ENCODE results near the gene ADAMTS2. TPM values are rescaled to one million over a fixed set of nuclear protein-coding genes. Genes with fewer than 3 reads are reported as not detected.

Gene ADAMTS2
- total RNA-seq, 2 donors from 2014 or later = not detected

GRCh38 chr5:179209359-179210150 lies 135.7 kb downstream of the ADAMTS2 start:
- DNase-seq (ENCODE audit: low spot score in 2 of 2) (no peak), ATAC-seq (no peak)
- no peaks in the 10 kb centered on the region for H3K36me3 Mint-ChIP-seq

GRCh38 chr5:179208706-179209358 lies 136.4 kb downstream of the ADAMTS2 start:
- no peak overlapping the region for H3K27ac Mint-ChIP-seq
- DNase-seq (ENCODE audit: low spot score in 2 of 2) (no peak), ATAC-seq (no peak)
- H3K9me3 Mint-ChIP-seq = no peaks in the 10 kb centered on the region
- no peaks in the 10 kb centered on the region for H3K36me3 Mint-ChIP-seq

More at GRCh38 chr5:179209359-179210150, 135.7 kb downstream of the ADAMTS2 start:
- Mint-ChIP-seq H3K27ac (no peak overlapping the region), H3K9me3 (no peaks in the 10 kb centered on the region)

- DNase-seq (ENCODE audit: low spot score in 2 of 2) (no peak), ATAC-seq (no peak)
- no peaks in the 10 kb centered on the region for H3K9me3 Mint-ChIP-seq
- H3K27ac Mint-ChIP-seq = no peak overlapping the region
- no peaks in the 10 kb centered on the region for H3K36me3 Mint-ChIP-seq
Measured at GRCh38 chr5:179207920-179208705, 137.1 kb downstream of the ADAMTS2 start.

GRCh38 chr5:179207470-179207869 lies 137.8 kb downstream of the ADAMTS2 start:
- H3K27ac Mint-ChIP-seq = no peak overlapping the region
- ATAC-seq (no peak), DNase-seq (ENCODE audit: low spot score in 2 of 2) (no peak)
- H3K36me3 Mint-ChIP-seq = no peaks in the 10 kb centered on the region
- no peaks in the 10 kb centered on the region for H3K9me3 Mint-ChIP-seq

- ATAC-seq (no peak), DNase-seq (ENCODE audit: low spot score in 2 of 2) (no peak)
- H3K9me3 Mint-ChIP-seq = no peaks in the 10 kb centered on the region
- H3K36me3 Mint-ChIP-seq = no peaks in the 10 kb centered on the region
- H3K27ac Mint-ChIP-seq = no peak overlapping the region
Measured at GRCh38 chr5:179206366-179206765, 138.9 kb downstream of the ADAMTS2 start.

GRCh38 chr5:179205277-179205676 lies 140.0 kb downstream of the ADAMTS2 start:
- H3K27ac Mint-ChIP-seq = no peak overlapping the region

GRCh38 chr5:179204572-179204971 lies 140.7 kb downstream of the ADAMTS2 start:
- Mint-ChIP-seq H3K27ac (no peak overlapping the region), H3K36me3 (no peaks in the 10 kb centered on the region), H3K9me3 (no peaks in the 10 kb centered on the region)
- DNase-seq (ENCODE audit: low spot score in 2 of 2) (no peak), ATAC-seq (no peak)

More at GRCh38 chr5:179205277-179205676, 140.0 kb downstream of the ADAMTS2 start:
- no peak for ATAC-seq
- no peak for DNase-seq (ENCODE audit: low spot score in 2 of 2)
- no peaks in the 10 kb centered on the region for H3K9me3 Mint-ChIP-seq
- H3K36me3 Mint-ChIP-seq = no peaks in the 10 kb centered on the region

- ATAC-seq (no peak), DNase-seq (ENCODE audit: low spot score in 2 of 2) (no peak)
- no peaks in the 10 kb centered on the region for H3K9me3 Mint-ChIP-seq
- H3K27ac Mint-ChIP-seq = no peak overlapping the region
- H3K36me3 Mint-ChIP-seq = no peaks in the 10 kb centered on the region
Measured at GRCh38 chr5:179203248-179203647, 142.0 kb downstream of the ADAMTS2 start.

- Mint-ChIP-seq H3K36me3 (no peaks in the 10 kb centered on the region), H3K9me3 (no peaks in the 10 kb centered on the region), H3K27ac (no peak overlapping the region)
- DNase-seq (ENCODE audit: low spot score in 2 of 2) (no peak), ATAC-seq (no peak)
Measured at GRCh38 chr5:179201986-179202385, 143.3 kb downstream of the ADAMTS2 start.

GRCh38 chr5:179199246-179199645 lies 146.0 kb downstream of the ADAMTS2 start:
- H3K27ac Mint-ChIP-seq = no peak overlapping the region
- DNase-seq (ENCODE audit: low spot score in 2 of 2) = no peak
- H3K9me3 Mint-ChIP-seq = no peaks in the 10 kb centered on the region
- ATAC-seq = no peak
- no peaks in the 10 kb centered on the region for H3K36me3 Mint-ChIP-seq

- no peak for ATAC-seq
- no peak overlapping the region for H3K27ac Mint-ChIP-seq
- no peaks in the 10 kb centered on the region for H3K9me3 Mint-ChIP-seq
- H3K36me3 Mint-ChIP-seq = no peaks in the 10 kb centered on the region
- DNase-seq (ENCODE audit: low spot score in 2 of 2) = no peak
Measured at GRCh38 chr5:179198825-179199224, 146.4 kb downstream of the ADAMTS2 start.

GRCh38 chr5:179196405-179197079 lies 148.7 kb downstream of the ADAMTS2 start:
- H3K27ac Mint-ChIP-seq = no peak overlapping the region
- no peaks in the 10 kb centered on the region for H3K9me3 Mint-ChIP-seq
- DNase-seq (ENCODE audit: low spot score in 2 of 2) (no peak), ATAC-seq (no peak)
- no peaks in the 10 kb centered on the region for H3K36me3 Mint-ChIP-seq

- no peak for DNase-seq (ENCODE audit: low spot score in 2 of 2)
- no peaks in the 10 kb centered on the region for H3K9me3 Mint-ChIP-seq
- no peak for ATAC-seq
- H3K36me3 Mint-ChIP-seq = no peaks in the 10 kb centered on the region
- no peak overlapping the region for H3K27ac Mint-ChIP-seq
Measured at GRCh38 chr5:179195561-179196404, 149.5 kb downstream of the ADAMTS2 start.

GRCh38 chr5:179194941-179195381 lies 150.3 kb downstream of the ADAMTS2 start:
- H3K36me3 Mint-ChIP-seq = no peaks in the 10 kb centered on the region
- DNase-seq (ENCODE audit: low spot score in 2 of 2) (no peak), ATAC-seq (no peak)
- H3K27ac Mint-ChIP-seq = no peak overlapping the region
- no peaks in the 10 kb centered on the region for H3K9me3 Mint-ChIP-seq

- Mint-ChIP-seq H3K9me3 (no peaks in the 10 kb centered on the region), H3K27ac (no peak overlapping the region), H3K36me3 (no peaks in the 10 kb centered on the region)
- DNase-seq (ENCODE audit: low spot score in 2 of 2) (no peak), ATAC-seq (no peak)
Measured at GRCh38 chr5:179194201-179194910, 150.9 kb downstream of the ADAMTS2 start.

All from activated naive CD4-positive, alpha-beta T cell treated with anti-CD3 and anti-CD28 coated beads, Interleukin-2, amount 50 U/mL, for 72 hours (primary cell).